HepG2 (cell line): ENCODE data around the gene FXYD1. TPM values are rescaled to one million over a fixed set of nuclear protein-coding genes. Genes with fewer than 3 reads are reported as not detected.

ENCODE experiments used
- BRD4 ChIP-seq: sonication (generic); formaldehyde crosslinking; IDR thresholded peaks from 2 replicates; pipeline ENCODE4 v1.4.0; 2020; ENCODE audit warnings: missing genetic modification reagents
- CREBL2 ChIP-seq: sonication (generic); formaldehyde crosslinking; IDR thresholded peaks from 2 replicates; pipeline ENCODE4 v1.8.1; 2023; ENCODE audit warnings: missing genetic modification reagents, mild to moderate bottlenecking, borderline replicate concordance
- HNF1B ChIP-seq: sonication (generic); formaldehyde crosslinking; IDR thresholded peaks from 2 replicates; pipeline ENCODE4 v1.5.1; 2020; ENCODE audit warnings: mild to moderate bottlenecking, moderate library complexity, missing genetic modification reagents
- NR2F2 ChIP-seq: IDR thresholded peaks from 2 replicates; pipeline ENCODE4 v1.6.1; 2012; ENCODE audit warnings: low read depth, inconsistent platforms, borderline replicate concordance
- POGZ ChIP-seq: sonication (generic); formaldehyde crosslinking; IDR thresholded peaks from 2 replicates; pipeline ENCODE4 v1.4.0; 2020; ENCODE audit warnings: mild to moderate bottlenecking, missing genetic modification reagents
- RARA ChIP-seq: IDR thresholded peaks from 2 replicates; pipeline ENCODE4 v1.6.1; 2016; ENCODE audit warnings: missing genetic modification reagents, missing compliant biosample characterization
- RXRA ChIP-seq: sonication (generic); formaldehyde crosslinking; IDR thresholded peaks from 2 replicates; pipeline ENCODE4 v1.5.1; 2020; ENCODE audit warnings: missing genetic modification reagents
- RXRB ChIP-seq: IDR thresholded peaks from 2 replicates; pipeline ENCODE4 v1.6.1; 2016; ENCODE audit warnings: borderline replicate concordance, missing genetic modification reagents, missing compliant biosample characterization
- TEAD3 ChIP-seq: optimal IDR thresholded peaks from 2 replicates; pipeline ENCODE3; 2016; ENCODE audit warnings: borderline replicate concordance
- ZFP82 ChIP-seq: sonication (generic); formaldehyde crosslinking; IDR thresholded peaks from 2 replicates; pipeline ENCODE4 v1.5.1; 2020; ENCODE audit warnings: mild to moderate bottlenecking, missing genetic modification reagents, borderline replicate concordance
- ZNF432 ChIP-seq: sonication (generic); formaldehyde crosslinking; IDR thresholded peaks from 2 replicates; pipeline ENCODE4 v1.5.0; 2020; ENCODE audit warnings: missing genetic modification reagents, mild to moderate bottlenecking, borderline replicate concordance
- ZNF652 ChIP-seq: IDR thresholded peaks from 2 replicates; pipeline ENCODE4 v1.6.1; 2016; ENCODE audit warnings: low read depth, borderline replicate concordance
- polyA plus RNA-seq, 8 experiments: library from polyadenylated mRNA; depleted of rRNA in 3 of 8; stranded (reverse) in 7 of 8; unstranded in 1 of 8; fragments of >200 nt; fragmentation: Illumina TruSeq in 4 of 8; extraction: Trizol in 4 of 8; gene quantifications; 2 replicates each; pipeline versions ENCODE4 v1.2.1 to v1.2.3, GENCODE V29; 2011 to 2016; ENCODE audit warnings: low read depth in 4 of 8, missing spikeins in 1 of 8, mixed read lengths in 1 of 8; ENCODE audit not compliant: insufficient read depth in 1 of 8
- total RNA-seq, 5 experiments: library from RNA; depleted of rRNA; stranded (reverse); fragments of >200 nt; fragmentation: Illumina TruSeq; extraction: Trizol; gene quantifications; 2 replicates each; pipeline ENCODE4 v1.2.3, GENCODE V29; 2016; ENCODE audit warnings: low read depth in 1 of 5
- TF ChIP-seq, protein P1 (sequence below): sonication (generic); formaldehyde crosslinking; IDR thresholded peaks from 2 replicates; pipeline ENCODE4 v1.5.1; 2020; ENCODE audit warnings: mild to moderate bottlenecking, missing genetic modification reagents, borderline replicate concordance
- TF ChIP-seq, protein P2 (sequence below): sonication (generic); formaldehyde crosslinking; IDR thresholded peaks from 2 replicates; pipeline ENCODE4 v1.4.0; 2020; ENCODE audit warnings: missing genetic modification reagents
- TF ChIP-seq, protein P3 (sequence below): IDR thresholded peaks from 2 replicates; pipeline ENCODE4 v1.6.1; 2018; ENCODE audit warnings: missing genetic modification reagents, mild to moderate bottlenecking, missing compliant biosample characterization
- TF ChIP-seq, protein P4 (sequence below): sonication (generic); formaldehyde crosslinking; IDR thresholded peaks from 2 replicates; pipeline ENCODE4 v1.4.0; 2020; ENCODE audit warnings: missing genetic modification reagents, borderline replicate concordance

Gene FXYD1
- total and polyA plus RNA-seq, 2 of the 13 experiments (the other 11 are each of a cell fraction or from before 2014, with no cell fraction given), result 31.2 TPM; not detected in 1

DNA sequence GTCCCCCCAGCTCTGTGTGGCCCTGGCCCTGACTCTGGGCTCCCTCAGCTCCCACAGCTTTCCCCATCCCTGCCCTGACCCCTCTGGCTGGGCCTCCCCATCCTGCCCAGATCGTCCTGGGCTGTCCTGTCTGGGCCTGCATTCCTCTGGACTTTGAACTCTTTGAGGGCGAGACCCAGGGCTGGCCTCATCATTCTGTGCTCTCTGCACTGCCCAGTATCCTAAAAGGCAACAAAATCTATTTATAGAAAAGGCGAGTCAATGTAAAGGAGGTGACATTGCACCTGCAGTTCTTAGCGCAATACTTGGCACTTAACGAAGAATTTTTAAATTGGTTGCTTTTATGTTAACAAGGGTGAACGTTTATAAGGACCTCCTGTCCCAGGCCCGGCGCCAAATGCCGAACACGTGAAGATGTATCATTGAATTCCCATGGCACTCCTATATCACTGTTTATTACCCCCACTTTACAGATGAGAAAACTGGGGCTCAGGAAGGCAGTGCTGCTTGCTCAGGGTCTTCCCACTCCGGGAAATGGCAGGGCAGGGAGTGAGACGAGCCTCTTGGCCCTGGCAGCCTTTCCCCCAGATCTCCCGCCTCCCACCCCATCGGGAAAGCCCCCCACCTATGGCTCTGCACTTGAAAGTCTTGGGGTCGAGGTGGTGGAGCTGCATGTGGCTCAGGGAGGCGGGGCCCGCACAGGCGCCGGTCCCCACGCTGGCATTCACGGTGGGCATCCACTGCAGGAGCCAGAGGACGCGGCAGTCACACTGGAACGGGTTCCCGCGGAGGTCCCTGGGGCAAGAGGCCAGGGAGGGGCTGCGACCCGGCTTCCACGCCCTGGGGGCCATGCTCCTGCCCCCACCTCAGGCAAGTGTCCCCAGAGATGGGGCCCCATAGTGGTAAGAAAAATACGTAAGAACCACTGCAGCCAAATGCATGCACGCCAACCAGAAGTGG is 7.6 kb upstream of the FXYD1 start (continued):
- TF ChIP-seq, protein P1, sequence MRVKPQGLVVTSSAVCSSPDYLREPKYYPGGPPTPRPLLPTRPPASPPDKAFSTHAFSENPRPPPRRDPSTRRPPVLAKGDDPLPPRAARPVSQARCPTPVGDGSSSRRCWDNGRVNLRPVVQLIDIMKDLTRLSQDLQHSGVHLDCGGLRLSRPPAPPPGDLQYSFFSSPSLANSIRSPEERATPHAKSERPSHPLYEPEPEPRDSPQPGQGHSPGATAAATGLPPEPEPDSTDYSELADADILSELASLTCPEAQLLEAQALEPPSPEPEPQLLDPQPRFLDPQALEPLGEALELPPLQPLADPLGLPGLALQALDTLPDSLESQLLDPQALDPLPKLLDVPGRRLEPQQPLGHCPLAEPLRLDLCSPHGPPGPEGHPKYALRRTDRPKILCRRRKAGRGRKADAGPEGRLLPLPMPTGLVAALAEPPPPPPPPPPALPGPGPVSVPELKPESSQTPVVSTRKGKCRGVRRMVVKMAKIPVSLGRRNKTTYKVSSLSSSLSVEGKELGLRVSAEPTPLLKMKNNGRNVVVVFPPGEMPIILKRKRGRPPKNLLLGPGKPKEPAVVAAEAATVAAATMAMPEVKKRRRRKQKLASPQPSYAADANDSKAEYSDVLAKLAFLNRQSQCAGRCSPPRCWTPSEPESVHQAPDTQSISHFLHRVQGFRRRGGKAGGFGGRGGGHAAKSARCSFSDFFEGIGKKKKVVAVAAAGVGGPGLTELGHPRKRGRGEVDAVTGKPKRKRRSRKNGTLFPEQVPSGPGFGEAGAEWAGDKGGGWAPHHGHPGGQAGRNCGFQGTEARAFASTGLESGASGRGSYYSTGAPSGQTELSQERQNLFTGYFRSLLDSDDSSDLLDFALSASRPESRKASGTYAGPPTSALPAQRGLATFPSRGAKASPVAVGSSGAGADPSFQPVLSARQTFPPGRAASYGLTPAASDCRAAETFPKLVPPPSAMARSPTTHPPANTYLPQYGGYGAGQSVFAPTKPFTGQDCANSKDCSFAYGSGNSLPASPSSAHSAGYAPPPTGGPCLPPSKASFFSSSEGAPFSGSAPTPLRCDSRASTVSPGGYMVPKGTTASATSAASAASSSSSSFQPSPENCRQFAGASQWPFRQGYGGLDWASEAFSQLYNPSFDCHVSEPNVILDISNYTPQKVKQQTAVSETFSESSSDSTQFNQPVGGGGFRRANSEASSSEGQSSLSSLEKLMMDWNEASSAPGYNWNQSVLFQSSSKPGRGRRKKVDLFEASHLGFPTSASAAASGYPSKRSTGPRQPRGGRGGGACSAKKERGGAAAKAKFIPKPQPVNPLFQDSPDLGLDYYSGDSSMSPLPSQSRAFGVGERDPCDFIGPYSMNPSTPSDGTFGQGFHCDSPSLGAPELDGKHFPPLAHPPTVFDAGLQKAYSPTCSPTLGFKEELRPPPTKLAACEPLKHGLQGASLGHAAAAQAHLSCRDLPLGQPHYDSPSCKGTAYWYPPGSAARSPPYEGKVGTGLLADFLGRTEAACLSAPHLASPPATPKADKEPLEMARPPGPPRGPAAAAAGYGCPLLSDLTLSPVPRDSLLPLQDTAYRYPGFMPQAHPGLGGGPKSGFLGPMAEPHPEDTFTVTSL, result peak; percentile 74; the same call in 1 of the 2 replicates
- TF ChIP-seq RARA (CRISPR knock-in tag) (peak; percentile 87), HNF1B (CRISPR knock-in tag) (peak; percentile 91), TEAD3 (CRISPR knock-in tag) (peak; percentile 94), CREBL2 (no peak), RXRB (peak; percentile 85), ZFP82 (CRISPR knock-in tag) (0 out of 2 replicates have a peak, but pooled peaks have one; percentile 52), POGZ (0 out of 2 replicates have a peak, but pooled peaks have one; percentile 31), NR2F2 (peak; percentile 31; the same call in 1 of the 2 replicates), ZNF432 (CRISPR knock-in tag) (no peak), ZNF652 (CRISPR knock-in tag) (peak; percentile 46; the same call in 1 of the 2 replicates), RXRA (CRISPR knock-in tag) (peak; percentile 84; the same call in 1 of the 2 replicates), BRD4 (CRISPR knock-in tag) (peak; percentile 80; the same call in 1 of the 2 replicates)
- TF ChIP-seq, protein P2, sequence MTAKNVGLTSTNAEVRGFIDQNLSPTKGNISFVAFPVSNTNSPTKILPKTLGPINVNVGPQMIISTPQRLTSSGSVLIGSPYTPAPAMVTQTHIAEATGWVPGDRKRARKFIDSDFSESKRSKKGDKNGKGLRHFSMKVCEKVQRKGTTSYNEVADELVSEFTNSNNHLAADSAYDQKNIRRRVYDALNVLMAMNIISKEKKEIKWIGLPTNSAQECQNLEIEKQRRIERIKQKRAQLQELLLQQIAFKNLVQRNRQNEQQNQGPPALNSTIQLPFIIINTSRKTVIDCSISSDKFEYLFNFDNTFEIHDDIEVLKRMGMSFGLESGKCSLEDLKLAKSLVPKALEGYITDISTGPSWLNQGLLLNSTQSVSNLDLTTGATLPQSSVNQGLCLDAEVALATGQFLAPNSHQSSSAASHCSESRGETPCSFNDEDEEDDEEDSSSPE (CRISPR knock-in tag), result peak; percentile 22; the same call in 1 of the 2 replicates
- TF ChIP-seq, protein P3, sequence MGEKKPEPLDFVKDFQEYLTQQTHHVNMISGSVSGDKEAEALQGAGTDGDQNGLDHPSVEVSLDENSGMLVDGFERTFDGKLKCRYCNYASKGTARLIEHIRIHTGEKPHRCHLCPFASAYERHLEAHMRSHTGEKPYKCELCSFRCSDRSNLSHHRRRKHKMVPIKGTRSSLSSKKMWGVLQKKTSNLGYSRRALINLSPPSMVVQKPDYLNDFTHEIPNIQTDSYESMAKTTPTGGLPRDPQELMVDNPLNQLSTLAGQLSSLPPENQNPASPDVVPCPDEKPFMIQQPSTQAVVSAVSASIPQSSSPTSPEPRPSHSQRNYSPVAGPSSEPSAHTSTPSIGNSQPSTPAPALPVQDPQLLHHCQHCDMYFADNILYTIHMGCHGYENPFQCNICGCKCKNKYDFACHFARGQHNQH (CRISPR knock-in tag), result 0 out of 2 replicates have a peak, but pooled peaks have one; percentile 45
- TF ChIP-seq, protein P4, sequence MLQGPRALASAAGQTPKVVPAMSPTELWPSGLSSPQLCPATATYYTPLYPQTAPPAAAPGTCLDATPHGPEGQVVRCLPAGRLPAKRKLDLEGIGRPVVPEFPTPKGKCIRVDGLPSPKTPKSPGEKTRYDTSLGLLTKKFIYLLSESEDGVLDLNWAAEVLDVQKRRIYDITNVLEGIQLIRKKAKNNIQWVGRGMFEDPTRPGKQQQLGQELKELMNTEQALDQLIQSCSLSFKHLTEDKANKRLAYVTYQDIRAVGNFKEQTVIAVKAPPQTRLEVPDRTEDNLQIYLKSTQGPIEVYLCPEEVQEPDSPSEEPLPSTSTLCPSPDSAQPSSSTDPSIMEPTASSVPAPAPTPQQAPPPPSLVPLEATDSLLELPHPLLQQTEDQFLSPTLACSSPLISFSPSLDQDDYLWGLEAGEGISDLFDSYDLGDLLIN (CRISPR knock-in tag), result no peak
